Breast epithelium (tissue), 4 donors: ENCODE results near the gene IL1RAPL2. TPM values are rescaled to one million over a fixed set of nuclear protein-coding genes. Genes with fewer than 3 reads are reported as not detected.
"Not testable (repeated sequence)": the region's sequence is repeated elsewhere in the genome, so short reads cannot be mapped to it uniquely, and the experiment has no call there.

Experiments
- DNase-seq, 2 donors: peaks; one replicate each; pipeline ENCODE4 v3.0.0-alpha.2; 2019; ENCODE audit warnings: low spot score in 2 of 2
- H3K27ac ChIP-seq, 2 donors: fragments of 200-600 bp; sonication (generic) in 1 of 2; one replicate each; pipeline ENCODE4 v1.5.1; 2016 to 2019; ENCODE audit warnings: mild to moderate bottlenecking in 1 of 2
- H3K27me3 ChIP-seq, 2 donors: fragments of 200-600 bp; sonication (generic) in 1 of 2; one replicate each; pipeline versions ENCODE4 v1.5.1 to v1.6.0; 2017 to 2019; ENCODE audit warnings: control low read depth in 1 of 2, mild to moderate bottlenecking in 1 of 2
- H3K36me3 ChIP-seq: fragments of 200-600 bp; one replicate; pipeline ENCODE4 v1.5.1; 2019
- H3K4me1 ChIP-seq, 2 donors: fragments of 200-600 bp; sonication (generic); one replicate each; pipeline ENCODE4 v1.5.1; 2016 to 2019; ENCODE audit warnings: control low read depth in 1 of 2
- H3K4me3 ChIP-seq, 3 donors: fragments of 200-600 bp; sonication (generic); 1 replicate in 2 of 3; 2 replicates in 1 of 3; pipeline ENCODE4 v1.5.1; 2016 to 2019; ENCODE audit warnings: mild to moderate bottlenecking in 3 of 3, moderate library complexity in 2 of 3
- H3K9me3 ChIP-seq, 2 donors: fragments of 200-600 bp; sonication (generic) in 1 of 2; one replicate each; pipeline ENCODE4 v1.5.1; 2016 to 2019; ENCODE audit warnings: control low read depth in 1 of 2
- CTCF ChIP-seq, 3 donors: fragments of 450-650 bp; IDR thresholded peaks; one replicate each; pipeline ENCODE4 v1.5.1; 2016 to 2017; ENCODE audit warnings: antibody characterized with exemption in 3 of 3, mild to moderate bottlenecking in 3 of 3, moderate library complexity in 3 of 3
- POLR2A ChIP-seq: fragments of 450-650 bp; IDR thresholded peaks from one replicate; pipeline ENCODE4 v1.6.1; 2016; ENCODE audit warnings: antibody characterized with exemption, mild to moderate bottlenecking, moderate library complexity
- POLR2AphosphoS5 ChIP-seq, 3 donors: sonication (generic); formaldehyde crosslinking; IDR thresholded peaks; one replicate each; pipeline ENCODE4 v1.6.1; 2017; ENCODE audit warnings: antibody characterized with exemption in 3 of 3
- intact Hi-C: fragments of 100-400 bp; cut with DNase I; formaldehyde crosslinking; loops from one replicate; pipeline ENCODE4 v1.15.1; 2023; ENCODE audit warnings: low total_unique reads
- total RNA-seq, 3 donors: library from RNA; depleted of rRNA; stranded (reverse); fragments of >200 nt; gene quantifications; one replicate each; pipeline ENCODE4 v1.1.0, GENCODE V29; 2016

Gene IL1RAPL2
- total RNA-seq, 3 donors from 2014 or later, result 0.44 to 0.66 TPM; not detected in 1

- Histone ChIP-seq H3K27ac (no peak overlapping the region), H3K9me3 (no peaks in the 10 kb centered on the region), H3K4me3 (no peak overlapping the region), H3K4me1 (no peaks in the 10 kb centered on the region), H3K36me3 (no peaks in the 10 kb centered on the region), H3K27me3 (peaks cover 0 to 53% of the 10 kb centered on the region in 2 donors)
- DNase-seq, result no peak
- no peak for TF ChIP-seq POLR2AphosphoS5 (IDR thresholded peaks at IDR 0.05)
- no peak for TF ChIP-seq CTCF (IDR thresholded peaks at IDR 0.05)
- no peak for TF ChIP-seq POLR2A
- intact Hi-C loops, result no loop called here
Measured at GRCh38 chrX:105018865-105019264, 452.9 kb downstream of the IL1RAPL2 start.

- H3K9me3 ChIP-seq, H3K4me1 ChIP-seq, H3K36me3 ChIP-seq, intact Hi-C loops, DNase-seq, H3K4me3 ChIP-seq, H3K27ac ChIP-seq, H3K27me3 ChIP-seq: not testable (repeated sequence)
Measured at GRCh38 chrX:105028962-105029361, 463.0 kb downstream of the IL1RAPL2 start.

GRCh38 chrX:105038672-105039328 is 472.8 kb downstream of the IL1RAPL2 start:
- intact Hi-C loops, result no loop called here
- Histone ChIP-seq H3K27me3 (peaks cover 0 to 3% of the 10 kb centered on the region in 2 donors), H3K4me1 (no peaks in the 10 kb centered on the region), H3K4me3 (no peak overlapping the region), H3K9me3 (no peaks in the 10 kb centered on the region), H3K27ac (no peak overlapping the region), H3K36me3 (no peaks in the 10 kb centered on the region)
- DNase-seq, result no peak
- TF ChIP-seq POLR2AphosphoS5 (IDR thresholded peaks at IDR 0.05), result no peak
- no peak for TF ChIP-seq POLR2A
- TF ChIP-seq CTCF (IDR thresholded peaks at IDR 0.05), result no peak

- DNase-seq, result no peak
- Histone ChIP-seq H3K4me3 (no peak overlapping the region), H3K36me3 (no peaks in the 10 kb centered on the region), H3K27me3 (peaks cover 0 to 18% of the 10 kb centered on the region in 2 donors), H3K9me3 (peaks cover 0 to 16% of the 10 kb centered on the region in 2 donors), H3K4me1 (no peaks in the 10 kb centered on the region), H3K27ac (no peak overlapping the region)
- intact Hi-C loops, result no loop called here
- TF ChIP-seq POLR2A (no peak), CTCF (IDR thresholded peaks at IDR 0.05) (no peak), POLR2AphosphoS5 (IDR thresholded peaks at IDR 0.05) (no peak)
Measured at GRCh38 chrX:105050921-105051320, 484.9 kb downstream of the IL1RAPL2 start.

- H3K4me3 ChIP-seq, result no peak overlapping the region
- intact Hi-C loops, result no loop called here
- no peaks in the 10 kb centered on the region for H3K4me1 ChIP-seq
- H3K9me3 ChIP-seq, result peaks cover 0 to 16% of the 10 kb centered on the region in 2 donors
- no peak for DNase-seq
- peaks cover 0 to 18% of the 10 kb centered on the region in 2 donors for H3K27me3 ChIP-seq
- H3K36me3 ChIP-seq, result no peaks in the 10 kb centered on the region
- H3K27ac ChIP-seq, result no peak overlapping the region
- TF ChIP-seq POLR2AphosphoS5 (IDR thresholded peaks at IDR 0.05), result no peak
- no peak for TF ChIP-seq POLR2A
- TF ChIP-seq CTCF (IDR thresholded peaks at IDR 0.05), result no peak
Measured at GRCh38 chrX:105051364-105051763, 485.4 kb downstream of the IL1RAPL2 start.
